Measurements from ENCODE around the gene C19orf38. TPM values are rescaled to one million over a fixed set of nuclear protein-coding genes. Genes with fewer than 3 reads are reported as not detected.

Gene C19orf38
- total and polyA plus RNA-seq, 8 donors: 0.92 to 2.2 (median 1.2) TPM; not detected in 3

GRCh38 chr19:10830931-10831779, 17.1 kb upstream of the C19orf38 start:
- no peak for TF ChIP-seq POLR2A (IDR thresholded peaks at IDR 0.05)
- no peak for TF ChIP-seq CTCF (IDR thresholded peaks at IDR 0.05)
- TF ChIP-seq EP300 (IDR thresholded peaks at IDR 0.05): no peak
- no peak for TF ChIP-seq POLR2AphosphoS5 (IDR thresholded peaks at IDR 0.05)

GRCh38 chr19:10831987-10832938, 16.0 kb upstream of the C19orf38 start:
- 73 to 81% (median 77%) methylated on average over 26 to 28 of the region's 28 CpGs for WGBS, 5 donors
- Histone ChIP-seq H3K4me3 (no peak overlapping the region), H3K36me3 (peaks cover 48 to 70% (median 69%) of the 10 kb centered on the region in 4 donors), H3K4me1 (peaks cover 5 to 19% (median 18%) of the 10 kb centered on the region in 4 donors), H3K27ac (no peak overlapping the region), H3K27me3 (no peaks in the 10 kb centered on the region), H3K9me3 (peaks cover 0 to 5% (median 0%) of the 10 kb centered on the region in 4 donors)
- DNase-seq: no peak
- TF ChIP-seq POLR2AphosphoS5 (IDR thresholded peaks at IDR 0.05) (no peak), EP300 (IDR thresholded peaks at IDR 0.05) (no peak), POLR2A (IDR thresholded peaks at IDR 0.05) (no peak), CTCF (IDR thresholded peaks at IDR 0.05) (no peak)
- intact Hi-C loops (cut with DNase I; ENCODE audit: low total_unique reads): no loop called here

More at GRCh38 chr19:10830931-10831779, 17.1 kb upstream of the C19orf38 start:
- peaks cover 5 to 12% (median 9%) of the 10 kb centered on the region in 4 donors for H3K4me1 ChIP-seq
- no peak for DNase-seq
- 85 to 89% (median 87%) methylated on average over 21 to 33 of the region's 33 CpGs for WGBS, 5 donors
- H3K4me3 ChIP-seq: no peak overlapping the region
- H3K27ac ChIP-seq: peak overlapping the region in 1 of 5 donors; percentile 32
- H3K9me3 ChIP-seq: no peaks in the 10 kb centered on the region
- H3K36me3 ChIP-seq: peaks cover 59 to 81% (median 80%) of the 10 kb centered on the region in 4 donors
- no peaks in the 10 kb centered on the region for H3K27me3 ChIP-seq
- intact Hi-C loops (cut with DNase I; ENCODE audit: low total_unique reads): no loop called here

- Histone ChIP-seq H3K27me3 (no peaks in the 10 kb centered on the region), H3K9me3 (peaks cover 0 to 5% (median 0%) of the 10 kb centered on the region in 4 donors), H3K36me3 (peaks cover 41 to 63% (median 63%) of the 10 kb centered on the region in 4 donors), H3K4me3 (no peak overlapping the region), H3K4me1 (peaks cover 5 to 19% (median 18%) of the 10 kb centered on the region in 4 donors), H3K27ac (no peak overlapping the region)
- DNase-seq: no peak
- WGBS, 5 donors: 73 to 86% (median 83%) methylated on average over 13 to 20 of the region's 20 CpGs
- intact Hi-C loops (cut with DNase I; ENCODE audit: low total_unique reads): no loop called here
- TF ChIP-seq CTCF (IDR thresholded peaks at IDR 0.05) (no peak), EP300 (IDR thresholded peaks at IDR 0.05) (no peak), POLR2A (IDR thresholded peaks at IDR 0.05) (no peak), POLR2AphosphoS5 (IDR thresholded peaks at IDR 0.05) (no peak)
Measured at GRCh38 chr19:10832939-10833296, 15.3 kb upstream of the C19orf38 start.
